Keratinocyte (primary cell): ENCODE data around the gene CSNK2A1. TPM values are rescaled to one million over a fixed set of nuclear protein-coding genes. Genes with fewer than 3 reads are reported as not detected.

ENCODE experiments used
- DNase-seq: peaks from one replicate; pipeline ENCODE4 v3.0.0-alpha.2; 2011; ENCODE audit warnings: low read depth, missing footprints, low spot score
- FAIRE-seq: peaks from 2 replicates; lab custom pipeline; 2011; peaks lifted over from hg19 to GRCh38; lab: Jason Lieb, UNC
- H2AFZ ChIP-seq: 2 replicates; pipeline ENCODE4 v1.6.0; 2012; ENCODE audit warnings: low read length, control low read depth, inconsistent platforms; ENCODE audit not compliant: control insufficient read depth
- H3K27ac ChIP-seq: 2 replicates; pipeline ENCODE4 v1.5.1; 2011; ENCODE audit warnings: low read length; ENCODE audit not compliant: control insufficient read depth, insufficient read depth
- H3K27me3 ChIP-seq: 3 replicates; pipeline ENCODE4 v1.6.0; 2011; ENCODE audit warnings: low read length; ENCODE audit not compliant: control insufficient read depth, insufficient read depth; ENCODE audit errors: extremely low read depth
- H3K36me3 ChIP-seq, 2 experiments: 2 replicates in 1 of 2; 3 replicates in 1 of 2; pipeline ENCODE4 v1.5.1; 2011; ENCODE audit warnings: low read length in 2 of 2, mild to moderate bottlenecking in 1 of 2; ENCODE audit not compliant: control insufficient read depth in 2 of 2, insufficient read depth in 2 of 2; ENCODE audit errors: extremely low read depth in 1 of 2
- H3K4me1 ChIP-seq: 3 replicates; pipeline ENCODE4 v1.5.1; 2011; ENCODE audit warnings: low read length; ENCODE audit not compliant: control insufficient read depth, insufficient read depth; ENCODE audit errors: extremely low read depth
- H3K4me2 ChIP-seq: 3 replicates; pipeline ENCODE4 v1.6.0; 2011; ENCODE audit warnings: low read depth, low read length; ENCODE audit not compliant: control insufficient read depth, insufficient read depth; ENCODE audit errors: extremely low read depth
- H3K4me3 ChIP-seq, 3 experiments: fragments of 200-600 bp in 1 of 3; sonication (generic) in 1 of 3; 2 replicates in 2 of 3; 3 replicates in 1 of 3; pipeline ENCODE4 v1.5.1; 2011 to 2016; ENCODE audit warnings: low read length in 3 of 3, mild to moderate bottlenecking in 3 of 3, control low read depth in 2 of 3, inconsistent platforms in 1 of 3, low read depth in 1 of 3, mixed read lengths in 1 of 3, mixed run types in 1 of 3, moderate library complexity in 1 of 3; ENCODE audit not compliant: control insufficient read depth in 2 of 3, insufficient read depth in 2 of 3; ENCODE audit errors: extremely low read depth in 1 of 3
- H3K79me2 ChIP-seq: 2 replicates; pipeline ENCODE4 v1.6.0; 2012; ENCODE audit warnings: low read length; ENCODE audit not compliant: control insufficient read depth, insufficient read depth
- H3K9ac ChIP-seq: 3 replicates; pipeline ENCODE4 v1.6.0; 2011; ENCODE audit warnings: low read length; ENCODE audit not compliant: control insufficient read depth, insufficient read depth; ENCODE audit errors: extremely low read depth
- H3K9me1 ChIP-seq: 3 replicates; pipeline ENCODE4 v1.6.0; 2011; ENCODE audit warnings: low read length; ENCODE audit not compliant: control insufficient read depth, insufficient read depth; ENCODE audit errors: extremely low read depth
- H3K9me3 ChIP-seq: 2 replicates; pipeline ENCODE4 v1.5.1; 2012; ENCODE audit warnings: low read depth, low read length; ENCODE audit not compliant: control insufficient read depth
- H4K20me1 ChIP-seq: 3 replicates; pipeline ENCODE4 v1.6.0; 2011; ENCODE audit warnings: low read length; ENCODE audit not compliant: control insufficient read depth, insufficient read depth; ENCODE audit errors: extremely low read depth
- EZH2 ChIP-seq: IDR thresholded peaks from one replicate; pipeline ENCODE4 v1.6.1; 2012; ENCODE audit warnings: inconsistent platforms, mild to moderate bottlenecking, low read length, moderate library complexity
- dilution Hi-C: fragments of 300-500 bp; cut with MboI; formaldehyde crosslinking; loops from one replicate; pipeline ENCODE4 v1.7.0; 2020; ENCODE audit warnings: low sequenced_read_pairs; ENCODE audit not compliant: extremely low pct_ligation_motif_present
- polyA plus RNA-seq, 5 experiments: library from polyadenylated mRNA; depleted of rRNA in 3 of 5; stranded (reverse) in 3 of 5; stranded (forward) in 1 of 5; unstranded in 1 of 5; fragments of >200 nt; gene quantifications; 1 replicate in 1 of 5; 2 replicates in 3 of 5; 3 replicates in 1 of 5; pipeline versions ENCODE4 v1.2.1 to v1.2.3, GENCODE V29; 2011 to 2012; ENCODE audit warnings: missing spikeins in 2 of 5, low read depth in 1 of 5, low replicate concordance in 1 of 5
- TF ChIP-seq, protein P1 (sequence below), 3 experiments: IDR thresholded peaks in 1 of 3; conservative IDR thresholded peaks in 1 of 3; optimal IDR thresholded peaks in 1 of 3; 2 replicates in 2 of 3; 3 replicates in 1 of 3; pipeline versions ENCODE3 to v1.5.1; 2011; ENCODE audit warnings: low read length in 3 of 3, mild to moderate bottlenecking in 3 of 3, moderate library complexity in 2 of 3, control low read depth in 1 of 3, inconsistent platforms in 1 of 3; ENCODE audit not compliant: insufficient read depth in 2 of 3; ENCODE audit errors: extremely low read depth in 1 of 3

Gene CSNK2A1
- polyA plus RNA-seq, 1 donor (not counting 4 experiments of a cell fraction or from before 2014, with no cell fraction given) = 122 TPM

DNA sequence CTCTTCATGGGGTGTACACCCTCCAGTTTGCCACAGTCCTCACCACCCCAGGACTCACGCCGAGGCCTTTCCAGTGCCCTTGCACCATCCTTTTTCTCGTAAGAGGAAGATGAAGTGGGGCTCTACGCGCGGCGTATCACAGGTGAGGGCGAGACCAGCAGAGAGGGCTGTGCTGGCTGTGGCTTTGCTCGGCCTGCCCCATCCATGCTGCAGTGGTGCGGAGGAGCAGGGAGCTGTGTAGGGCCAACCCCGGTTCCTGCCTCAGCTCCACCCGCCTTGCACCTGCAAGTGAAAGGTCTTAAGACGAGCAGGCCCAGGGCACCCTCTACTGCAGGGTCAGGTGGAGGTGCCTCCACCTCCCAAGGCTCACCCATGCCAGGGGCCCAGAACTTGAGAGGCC, 111.4 kb downstream of the CSNK2A1 start:
- FAIRE-seq (no peak), DNase-seq (no peak)
- Histone ChIP-seq H4K20me1 (peaks cover 4% of the 10 kb centered on the region), H3K27ac (no peak overlapping the region), H3K9me1 (no peaks in the 10 kb centered on the region), H3K27me3 (no peaks in the 10 kb centered on the region), H3K36me3 (peaks cover 45 to 54% of the 10 kb centered on the region in 2 experiments), H3K9ac (no peak overlapping the region), H2AFZ (no peak overlapping the region), H3K9me3 (no peaks in the 10 kb centered on the region), H3K4me3 (no peak overlapping the region), H3K4me1 (peaks cover 5% of the 10 kb centered on the region), H3K4me2 (no peak overlapping the region), H3K79me2 (no peaks in the 10 kb centered on the region)
- TF ChIP-seq, protein P1, sequence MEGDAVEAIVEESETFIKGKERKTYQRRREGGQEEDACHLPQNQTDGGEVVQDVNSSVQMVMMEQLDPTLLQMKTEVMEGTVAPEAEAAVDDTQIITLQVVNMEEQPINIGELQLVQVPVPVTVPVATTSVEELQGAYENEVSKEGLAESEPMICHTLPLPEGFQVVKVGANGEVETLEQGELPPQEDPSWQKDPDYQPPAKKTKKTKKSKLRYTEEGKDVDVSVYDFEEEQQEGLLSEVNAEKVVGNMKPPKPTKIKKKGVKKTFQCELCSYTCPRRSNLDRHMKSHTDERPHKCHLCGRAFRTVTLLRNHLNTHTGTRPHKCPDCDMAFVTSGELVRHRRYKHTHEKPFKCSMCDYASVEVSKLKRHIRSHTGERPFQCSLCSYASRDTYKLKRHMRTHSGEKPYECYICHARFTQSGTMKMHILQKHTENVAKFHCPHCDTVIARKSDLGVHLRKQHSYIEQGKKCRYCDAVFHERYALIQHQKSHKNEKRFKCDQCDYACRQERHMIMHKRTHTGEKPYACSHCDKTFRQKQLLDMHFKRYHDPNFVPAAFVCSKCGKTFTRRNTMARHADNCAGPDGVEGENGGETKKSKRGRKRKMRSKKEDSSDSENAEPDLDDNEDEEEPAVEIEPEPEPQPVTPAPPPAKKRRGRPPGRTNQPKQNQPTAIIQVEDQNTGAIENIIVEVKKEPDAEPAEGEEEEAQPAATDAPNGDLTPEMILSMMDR (optimal IDR thresholded peaks at IDR 0.05 in 1 of 3, IDR thresholded peaks at IDR 0.05 in 1 of 3, conservative IDR thresholded peaks at IDR 0.05 in 1 of 3; ENCODE audit: extremely low read depth in 1 of 3, insufficient read depth in 2 of 3, low read length in 3 of 3) = no peak
- TF ChIP-seq EZH2 = no peak
- dilution Hi-C loops = no loop called here

DNA sequence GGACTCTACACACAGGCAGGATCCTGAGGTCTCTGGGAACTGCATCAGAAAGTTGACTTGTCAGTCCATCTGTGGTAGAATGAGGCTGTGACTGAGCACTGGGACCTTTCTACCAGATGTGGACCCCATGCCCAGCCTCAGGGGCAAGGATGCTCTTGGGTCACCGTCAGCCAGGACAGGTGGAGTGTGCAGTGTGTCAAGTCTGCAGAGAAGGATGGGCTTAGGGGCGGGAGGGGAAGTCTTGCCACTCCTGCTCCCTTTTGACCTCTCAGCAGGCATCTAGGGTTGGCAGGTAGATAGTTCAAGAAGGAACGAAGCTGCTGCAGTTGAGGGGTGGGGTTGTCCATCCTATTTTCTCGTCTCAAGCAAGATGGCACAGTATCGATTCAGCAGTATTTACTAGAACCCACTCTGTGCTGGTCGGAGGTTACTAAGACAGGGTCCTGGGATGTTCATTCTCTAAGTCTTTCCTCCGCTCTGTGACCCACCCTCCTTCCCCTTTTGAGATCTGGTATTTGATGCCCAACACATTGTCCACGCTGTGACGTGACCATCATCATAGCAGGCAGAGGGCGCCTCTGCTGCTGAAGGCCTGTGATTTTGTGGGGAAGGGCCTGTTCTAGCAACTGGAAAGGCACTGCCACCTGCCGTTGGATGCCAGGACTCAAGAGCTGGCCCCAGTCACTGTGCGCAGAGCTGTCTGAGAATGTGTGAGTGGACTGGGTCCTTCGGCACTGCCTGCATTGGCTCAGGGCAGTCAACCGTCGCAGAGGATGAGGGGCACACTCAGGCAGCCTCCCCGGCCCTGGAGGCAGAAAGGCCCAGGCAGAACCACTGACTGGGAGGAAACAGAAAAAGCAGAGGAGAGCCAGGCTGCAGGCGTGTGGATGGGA, 112.3 kb downstream of the CSNK2A1 start:
- Histone ChIP-seq H3K79me2 (no peaks in the 10 kb centered on the region), H3K9ac (no peak overlapping the region), H3K27me3 (no peaks in the 10 kb centered on the region), H3K4me2 (no peak overlapping the region), H3K4me1 (peaks cover 5% of the 10 kb centered on the region), H3K36me3 (peaks cover 42 to 54% of the 10 kb centered on the region in 2 experiments), H3K9me1 (no peaks in the 10 kb centered on the region), H2AFZ (no peak overlapping the region), H3K27ac (no peak overlapping the region), H3K4me3 (no peak overlapping the region), H4K20me1 (peaks cover 4% of the 10 kb centered on the region), H3K9me3 (no peaks in the 10 kb centered on the region)
- dilution Hi-C loops = no loop called here
- no peak for TF ChIP-seq EZH2
- TF ChIP-seq, protein P1 (optimal IDR thresholded peaks at IDR 0.05 in 1 of 3, IDR thresholded peaks at IDR 0.05 in 1 of 3, conservative IDR thresholded peaks at IDR 0.05 in 1 of 3; ENCODE audit: extremely low read depth in 1 of 3, insufficient read depth in 2 of 3, low read length in 3 of 3) = peak; percentile 62 to 74 (median 68)
- DNase-seq (no peak), FAIRE-seq (peak; percentile 34)
